Stimulated activated CD8-positive, alpha-beta memory T cell treated with anti-CD3 and anti-CD28 coated beads, Interleukin-7, amount 100 ng/mL, for 1 hour (primary cell): ENCODE results near the gene VIT.

Source experiments
- DNase-seq, 2 donors: peaks; one replicate each; pipeline ENCODE4 v3.0.0-alpha.2; 2020; ENCODE audit warnings: low read depth in 2 of 2

VIT gene

GRCh38 chr2:36710858-36711515 is 14.5 kb downstream of the VIT start:
- no peak for DNase-seq

GRCh38 chr2:36711741-36712314 is 15.3 kb downstream of the VIT start:
- DNase-seq: no peak

GRCh38 chr2:36713310-36713709 is 16.8 kb downstream of the VIT start:
- DNase-seq: no peak

GRCh38 chr2:36716111-36716510 is 19.6 kb downstream of the VIT start:
- DNase-seq: no peak

DNA sequence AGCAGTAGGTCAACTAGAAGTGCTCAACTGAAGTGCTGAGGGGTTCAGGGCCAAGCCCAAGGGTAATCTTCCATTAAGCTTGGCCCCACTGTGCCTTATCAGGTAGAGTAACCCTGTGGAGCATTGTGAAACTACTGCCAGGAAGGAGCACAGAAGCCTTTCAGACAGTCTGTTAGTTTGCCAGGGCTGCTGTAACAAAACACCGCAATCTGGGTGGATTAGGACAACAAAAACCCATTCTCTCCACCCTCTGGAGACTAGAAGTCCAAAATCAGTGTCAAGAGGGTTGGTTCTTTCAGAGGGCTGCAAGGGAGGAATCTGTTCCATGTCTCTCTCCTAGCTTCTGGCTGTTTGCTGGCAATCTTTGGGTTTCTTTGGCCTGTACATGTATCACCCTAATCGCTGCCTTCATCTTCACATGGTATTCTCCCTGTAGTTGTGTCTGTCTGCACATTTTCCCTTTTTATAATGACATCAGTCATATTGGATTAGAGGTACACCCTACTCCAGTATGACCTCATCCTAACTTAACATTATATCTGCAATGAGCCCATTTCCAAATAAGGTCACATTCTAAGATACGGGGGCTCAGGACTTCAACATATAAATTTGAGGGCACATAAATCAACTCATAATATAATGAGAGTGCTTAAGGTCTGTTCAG is 21.2 kb downstream of the VIT start:
- no peak for DNase-seq

DNA sequence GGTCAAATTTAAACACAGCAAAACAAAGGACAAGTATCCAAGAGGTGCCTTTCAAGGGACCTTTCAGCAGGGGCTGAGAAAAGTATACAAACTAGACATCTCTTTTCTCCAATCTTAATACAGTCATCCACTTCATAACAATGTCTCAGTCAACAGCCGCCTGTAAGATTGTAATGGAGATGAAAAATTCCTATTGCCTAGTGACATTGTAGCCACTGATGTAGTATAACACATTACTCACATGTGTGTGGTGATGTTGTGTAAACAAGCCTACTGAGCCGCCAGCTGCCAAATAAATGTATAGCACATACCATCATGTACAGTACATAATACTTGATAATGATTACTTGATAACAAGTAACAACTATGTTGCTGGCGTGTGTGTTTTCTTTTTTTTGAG is 31.0 kb downstream of the VIT start:
- no peak for DNase-seq

DNA sequence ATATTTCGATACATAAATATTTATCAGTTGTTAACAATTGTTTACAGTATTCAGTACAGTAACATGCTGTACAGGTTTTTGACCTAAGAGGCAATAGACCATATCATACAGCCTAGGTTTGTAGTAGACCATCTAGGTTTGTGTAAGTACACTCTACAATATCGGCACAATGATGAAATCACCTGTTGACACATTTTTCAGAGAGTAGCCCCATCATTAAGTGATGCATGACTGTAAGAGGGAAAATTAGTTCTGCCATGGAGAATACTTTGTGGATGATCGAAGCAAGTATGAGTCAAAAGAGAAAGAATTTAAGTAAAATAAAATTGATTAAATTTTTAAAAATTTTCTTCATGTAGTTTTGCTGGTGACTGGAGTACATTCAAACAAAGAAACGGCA is 32.6 kb downstream of the VIT start:
- DNase-seq: no peak

- no peak for DNase-seq
Observed at GRCh38 chr2:36731941-36732672, 35.6 kb downstream of the VIT start.

GRCh38 chr2:36732673-36733036 is 36.1 kb downstream of the VIT start:
- no peak for DNase-seq

DNA sequence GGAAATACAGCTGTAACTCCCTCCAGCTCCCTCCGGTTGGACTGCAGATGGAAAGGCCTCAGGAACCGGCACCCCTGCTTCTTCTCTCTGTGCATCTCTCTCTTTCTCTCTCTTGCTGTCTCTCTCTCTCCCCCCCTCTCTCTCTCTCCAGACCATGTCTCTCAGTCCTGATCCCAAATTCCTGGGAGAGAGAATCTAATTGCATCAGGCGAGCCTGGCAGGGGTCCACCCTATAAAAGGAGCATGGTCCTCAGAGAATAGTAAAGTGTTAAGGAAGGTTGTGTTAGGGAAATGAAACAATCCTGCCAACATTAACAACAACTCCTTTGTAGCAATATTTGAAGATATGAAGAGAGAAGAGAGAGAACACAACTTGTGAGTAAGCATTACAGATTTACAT is 36.7 kb downstream of the VIT start:
- no peak for DNase-seq

GRCh38 chr2:36734304-36734703 is 37.8 kb downstream of the VIT start:
- no peak for DNase-seq

DNA sequence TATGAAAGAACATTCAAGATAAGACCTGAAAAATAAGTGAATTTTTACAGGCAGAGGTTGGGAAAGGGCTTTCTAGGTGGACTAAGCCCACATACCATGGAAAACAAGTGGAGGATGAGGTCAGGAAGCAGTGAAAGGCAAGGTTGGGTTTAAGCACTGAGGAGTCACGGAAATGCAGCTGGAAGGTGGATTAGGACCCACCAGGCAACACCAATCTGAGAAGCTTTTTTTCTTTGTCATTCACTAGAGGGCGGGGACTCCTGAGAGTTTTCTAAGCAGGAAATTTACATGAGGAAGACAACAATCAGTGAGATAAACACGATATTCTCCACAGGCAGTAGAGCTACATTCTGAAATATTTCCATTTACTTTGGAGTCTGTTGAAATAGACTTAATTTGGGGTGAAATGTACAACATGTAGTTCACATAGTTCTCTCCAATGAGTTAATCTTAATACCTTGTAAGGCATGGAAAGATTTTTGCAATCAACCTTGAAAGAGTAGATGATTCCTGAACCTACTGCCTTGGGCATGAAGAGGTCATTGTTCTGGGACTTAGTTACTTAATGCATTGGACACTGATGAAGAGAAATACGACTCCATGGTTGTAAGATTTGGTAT is 40.7 kb downstream of the VIT start:
- no peak for DNase-seq

GRCh38 chr2:36740061-36740460 is 43.6 kb downstream of the VIT start:
- DNase-seq: no peak

- no peak for DNase-seq
Observed at GRCh38 chr2:36741188-36741837, 44.8 kb downstream of the VIT start.

- DNase-seq: no peak
Observed at GRCh38 chr2:36743954-36744353, 47.4 kb downstream of the VIT start.

GRCh38 chr2:36748166-36748565 is 51.7 kb downstream of the VIT start:
- no peak for DNase-seq

DNA sequence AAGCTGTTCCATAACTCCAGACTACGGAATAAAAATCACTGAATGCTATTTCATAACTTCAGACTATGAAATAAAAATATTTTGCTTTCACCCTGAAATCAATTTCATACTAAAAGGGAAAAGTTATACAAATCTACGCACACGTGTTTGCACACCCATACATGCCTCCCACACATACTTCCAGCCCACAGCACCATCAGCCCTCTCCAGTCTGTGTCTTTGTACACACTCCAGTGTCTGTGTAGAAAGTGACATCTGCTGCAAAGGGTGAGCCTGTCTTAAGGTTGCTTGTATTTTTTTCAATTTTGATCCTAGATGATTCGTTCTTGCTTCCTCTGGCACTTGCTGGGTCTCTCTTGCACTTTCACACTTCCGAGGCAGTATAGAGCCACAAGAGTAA is 53.6 kb downstream of the VIT start:
- DNase-seq: no peak

GRCh38 chr2:36753706-36754221 is 57.3 kb downstream of the VIT start:
- no peak for DNase-seq

- DNase-seq: no peak
Observed at GRCh38 chr2:36754578-36754977, 58.1 kb downstream of the VIT start.

DNA sequence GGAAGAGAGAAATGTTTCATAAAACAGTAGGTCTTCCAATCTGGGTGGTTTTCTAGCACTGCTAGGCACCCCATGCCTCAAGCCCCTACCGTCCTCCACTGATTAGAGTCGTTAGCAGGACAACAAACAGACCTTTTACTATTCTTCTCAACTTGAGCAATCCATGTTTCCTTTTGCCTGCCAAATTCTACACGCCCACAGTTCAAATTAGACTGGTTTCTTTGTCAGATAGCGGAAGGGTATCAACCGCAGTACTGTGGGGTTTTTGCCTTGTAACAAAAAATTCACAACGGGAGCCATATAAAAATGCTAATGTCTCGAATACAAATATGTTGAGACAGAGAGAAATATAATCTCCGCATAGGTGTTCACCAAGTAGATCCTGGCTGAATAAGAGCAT is 59.9 kb downstream of the VIT start:
- no peak for DNase-seq

DNA sequence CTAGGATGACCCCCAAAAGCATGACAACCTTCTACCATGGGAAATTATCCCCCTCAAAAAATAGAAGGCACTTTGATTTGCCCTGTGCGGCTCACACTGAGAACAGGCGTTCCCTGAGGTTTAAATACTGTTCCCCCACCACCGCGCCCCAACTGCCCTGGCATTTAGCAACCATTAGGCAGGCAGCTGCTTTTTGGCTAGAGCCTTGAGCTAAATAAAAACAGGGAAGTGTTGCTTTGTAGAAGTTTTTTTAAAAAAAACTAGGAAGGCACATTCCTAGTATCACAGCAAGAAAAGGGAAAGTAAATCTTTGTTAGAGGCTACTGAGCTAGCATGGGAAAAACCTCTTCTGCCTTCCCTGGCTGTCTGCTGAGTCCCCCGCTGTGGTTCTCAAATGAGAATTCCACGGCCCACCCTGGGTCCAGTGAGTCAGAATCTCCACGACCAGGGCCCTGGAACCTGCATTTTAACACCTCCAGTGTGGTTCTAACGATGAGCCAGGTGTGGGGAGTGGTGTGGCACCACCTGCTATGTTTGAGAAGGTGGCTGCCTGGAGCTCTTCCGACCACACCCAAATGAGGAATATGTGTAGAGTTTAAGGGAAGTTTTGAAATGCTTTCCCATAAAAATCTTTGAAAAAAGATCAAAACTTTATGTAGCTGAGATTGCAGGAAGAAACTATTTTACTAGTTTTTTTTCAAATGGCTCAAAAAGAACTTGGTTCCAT is 66.4 kb downstream of the VIT start:
- no peak for DNase-seq
